CD4-positive, alpha-beta T cell treated with Interleukin-4 for 4 hours (primary cell): Measurements from ENCODE around the gene PRDM16.

Experiments used
- DNase-seq: peaks from one replicate; pipeline ENCODE4 v3.0.0-alpha.2; 2020

Gene PRDM16

GRCh38 chr1:3440711-3441409 lies 371.9 kb downstream of the PRDM16 start:
- DNase-seq: no peak

- no peak for DNase-seq
These were observed 372.4 kb downstream of the PRDM16 start for GRCh38 chr1:3441410-3441847.

- no peak for DNase-seq
These were observed 372.9 kb downstream of the PRDM16 start for GRCh38 chr1:3441880-3442279.

GRCh38 chr1:3442331-3442730 lies 373.3 kb downstream of the PRDM16 start:
- DNase-seq: no peak

GRCh38 chr1:3442901-3443300 lies 373.9 kb downstream of the PRDM16 start:
- no peak for DNase-seq

GRCh38 chr1:3443807-3444206 lies 374.8 kb downstream of the PRDM16 start:
- DNase-seq: no peak

- no peak for DNase-seq
These were observed 375.3 kb downstream of the PRDM16 start for GRCh38 chr1:3444298-3444697.

GRCh38 chr1:3444736-3445135 lies 375.7 kb downstream of the PRDM16 start:
- DNase-seq: no peak

GRCh38 chr1:3450202-3450863 lies 381.3 kb downstream of the PRDM16 start:
- no peak for DNase-seq

GRCh38 chr1:3450983-3451382 lies 382.0 kb downstream of the PRDM16 start:
- DNase-seq: no peak

- no peak for DNase-seq
These were observed 383.2 kb downstream of the PRDM16 start for GRCh38 chr1:3451994-3452865.

GRCh38 chr1:3452866-3453175 lies 383.8 kb downstream of the PRDM16 start:
- no peak for DNase-seq

- peak; percentile 61 for DNase-seq
These were observed 384.3 kb downstream of the PRDM16 start for GRCh38 chr1:3453203-3453761.

- peak; percentile 2 for DNase-seq
These were observed 385.1 kb downstream of the PRDM16 start, which contains the start of gene ARHGEF16 for GRCh38 chr1:3453891-3454810. Gene ARHGEF16, plus strand, starts transcription at chr1:3454665. Its CDS starts 8,420 bp downstream, at chr1:3463085.

- DNase-seq: no peak
These were observed 386.0 kb downstream of the PRDM16 start for GRCh38 chr1:3454811-3455618.

GRCh38 chr1:3455670-3456448 lies 386.9 kb downstream of the PRDM16 start:
- DNase-seq: no peak

GRCh38 chr1:3456449-3456963 lies 387.5 kb downstream of the PRDM16 start:
- no peak for DNase-seq

GRCh38 chr1:3456964-3457909 lies 388.2 kb downstream of the PRDM16 start:
- no peak for DNase-seq
